Glutamatergic neuron (in vitro differentiated cells): Measurements from ENCODE around the gene PARS2. TPM values are rescaled to one million over a fixed set of nuclear protein-coding genes. Genes with fewer than 3 reads are reported as not detected.

Experiments used
- DNase-seq: peaks from one replicate; pipeline ENCODE4 v3.0.0; 2022
- H3K27ac Mint-ChIP-seq: one replicate; pipeline ENCODE4 v1.8.0; 2020; ENCODE audit warnings: mild to moderate bottlenecking, mixed read lengths, inconsistent platforms; ENCODE audit not compliant: unreplicated experiment
- H3K27me3 Mint-ChIP-seq: one replicate; pipeline ENCODE4 v1.8.0; 2020; ENCODE audit warnings: mild to moderate bottlenecking, moderate library complexity, mixed read lengths, inconsistent platforms; ENCODE audit not compliant: unreplicated experiment
- H3K36me3 Mint-ChIP-seq: one replicate; pipeline ENCODE4 v1.8.0; 2020; ENCODE audit warnings: mild to moderate bottlenecking, mixed read lengths, inconsistent platforms; ENCODE audit not compliant: unreplicated experiment
- H3K4me1 Mint-ChIP-seq: one replicate; pipeline ENCODE4 v1.8.0; 2020; ENCODE audit warnings: mild to moderate bottlenecking, low read depth, mixed read lengths, inconsistent platforms; ENCODE audit not compliant: unreplicated experiment
- H3K4me3 Mint-ChIP-seq: one replicate; pipeline ENCODE4 v1.8.0; 2020; ENCODE audit warnings: mild to moderate bottlenecking, mixed read lengths, inconsistent platforms; ENCODE audit not compliant: unreplicated experiment
- H3K9me3 Mint-ChIP-seq: one replicate; pipeline ENCODE4 v1.8.0; 2020; ENCODE audit warnings: mild to moderate bottlenecking, moderate library complexity, mixed read lengths, inconsistent platforms; ENCODE audit not compliant: unreplicated experiment
- total RNA-seq: library from RNA; stranded (reverse); fragmentation: NEBNext Ultra II Directional; extraction: Animal tissue kit (Norgen Biotek cat#: 25700); gene quantifications from one replicate; pipeline ENCODE4 v1.2.1, GENCODE V29; 2021; ENCODE audit not compliant: unreplicated experiment
- TF ChIP-seq, protein P1 (sequence below): fragments of 200-600 bp; sonication (generic); IDR thresholded peaks from one replicate; pipeline ENCODE4 v1.5.0; 2021; ENCODE audit not compliant: partially characterized antibody, unreplicated experiment

The PARS2 gene
- total RNA-seq, 1 donor from 2014 or later: 4.2 TPM

DNA sequence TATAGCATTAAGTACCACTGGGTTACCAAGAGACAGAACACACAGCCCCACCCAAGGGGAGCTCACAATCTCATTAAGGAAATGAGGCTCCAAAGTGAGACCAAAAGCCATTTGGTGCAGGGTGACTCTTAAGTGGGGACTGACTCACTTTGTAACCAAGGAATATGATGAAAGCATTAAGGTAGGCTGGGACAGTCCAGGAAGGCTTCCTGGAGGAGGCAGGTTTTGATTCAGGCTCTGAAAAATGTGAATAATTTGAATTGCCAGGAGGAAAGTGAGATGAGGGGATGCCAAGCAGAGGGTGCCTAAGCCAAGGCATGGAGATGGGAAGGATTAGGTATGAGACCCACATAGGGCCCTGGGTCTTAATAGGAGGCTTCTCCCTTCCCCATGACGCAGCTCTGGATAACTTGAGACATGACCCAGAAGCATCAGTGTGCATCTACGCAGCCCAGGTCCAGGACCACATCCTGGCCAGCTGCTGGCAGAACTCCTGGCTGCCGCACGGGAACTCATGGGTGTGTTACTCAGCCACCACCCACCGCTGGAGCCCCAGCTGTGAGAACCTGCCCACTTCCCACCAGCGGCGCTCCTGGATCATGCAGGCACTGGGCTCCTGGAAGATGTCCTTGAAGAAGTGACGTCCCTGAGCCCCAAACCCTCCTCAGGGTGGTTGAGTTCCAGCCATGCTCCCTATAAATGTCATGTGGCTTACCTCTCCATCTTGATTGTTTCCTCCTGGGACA is 54.6 kb downstream of the PARS2 start:
- TF ChIP-seq, protein P1, sequence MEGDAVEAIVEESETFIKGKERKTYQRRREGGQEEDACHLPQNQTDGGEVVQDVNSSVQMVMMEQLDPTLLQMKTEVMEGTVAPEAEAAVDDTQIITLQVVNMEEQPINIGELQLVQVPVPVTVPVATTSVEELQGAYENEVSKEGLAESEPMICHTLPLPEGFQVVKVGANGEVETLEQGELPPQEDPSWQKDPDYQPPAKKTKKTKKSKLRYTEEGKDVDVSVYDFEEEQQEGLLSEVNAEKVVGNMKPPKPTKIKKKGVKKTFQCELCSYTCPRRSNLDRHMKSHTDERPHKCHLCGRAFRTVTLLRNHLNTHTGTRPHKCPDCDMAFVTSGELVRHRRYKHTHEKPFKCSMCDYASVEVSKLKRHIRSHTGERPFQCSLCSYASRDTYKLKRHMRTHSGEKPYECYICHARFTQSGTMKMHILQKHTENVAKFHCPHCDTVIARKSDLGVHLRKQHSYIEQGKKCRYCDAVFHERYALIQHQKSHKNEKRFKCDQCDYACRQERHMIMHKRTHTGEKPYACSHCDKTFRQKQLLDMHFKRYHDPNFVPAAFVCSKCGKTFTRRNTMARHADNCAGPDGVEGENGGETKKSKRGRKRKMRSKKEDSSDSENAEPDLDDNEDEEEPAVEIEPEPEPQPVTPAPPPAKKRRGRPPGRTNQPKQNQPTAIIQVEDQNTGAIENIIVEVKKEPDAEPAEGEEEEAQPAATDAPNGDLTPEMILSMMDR: no peak
- Mint-ChIP-seq H3K9me3 (no peaks in the 10 kb centered on the region), H3K27me3 (peaks cover 12% of the 10 kb centered on the region)

DNA sequence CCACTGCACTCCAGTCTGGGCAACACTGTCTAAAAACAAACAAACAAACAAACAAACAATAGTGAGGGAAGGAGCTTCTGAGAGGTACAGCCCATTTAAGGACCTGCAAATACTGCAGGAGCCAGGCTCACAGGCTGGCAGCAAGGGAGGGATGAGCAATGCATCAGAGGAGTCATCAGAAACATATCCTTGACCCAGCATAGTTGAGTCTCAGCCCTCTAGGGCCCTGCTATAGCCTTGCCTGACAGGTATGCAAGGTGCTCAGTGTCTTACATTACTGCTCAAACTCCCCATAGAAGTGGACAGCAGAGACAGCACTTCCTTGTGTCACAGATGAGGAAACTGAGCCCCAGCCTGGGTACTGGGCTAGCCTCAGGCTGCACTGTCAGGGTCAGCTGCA is 55.9 kb downstream of the PARS2 start:
- peaks cover 9% of the 10 kb centered on the region for H3K4me1 Mint-ChIP-seq
- H3K36me3 Mint-ChIP-seq: no peaks in the 10 kb centered on the region
- peaks cover 2% of the 10 kb centered on the region for H3K9me3 Mint-ChIP-seq
- H3K27me3 Mint-ChIP-seq: peaks cover 8% of the 10 kb centered on the region
- no peak overlapping the region for H3K27ac Mint-ChIP-seq
- no peak for DNase-seq
- TF ChIP-seq, protein P1: no peak
- peak overlapping the region; percentile 38 for H3K4me3 Mint-ChIP-seq

More for the DNA sequence above, 54.6 kb downstream of the PARS2 start:
- H3K4me3 Mint-ChIP-seq: no peak overlapping the region
- no peak overlapping the region for H3K27ac Mint-ChIP-seq
- DNase-seq: no peak
- H3K36me3 Mint-ChIP-seq: no peaks in the 10 kb centered on the region
- peaks cover 7% of the 10 kb centered on the region for H3K4me1 Mint-ChIP-seq

Other genes starting within 250 kb of the PARS2 start
- gene ACOT11, start 216.3 kb downstream of the PARS2 start, total RNA-seq: 0.32 TPM
- gene FAM151A, start 141.0 kb downstream of the PARS2 start, total RNA-seq: not detected
- gene MROH7, start 122.7 kb downstream of the PARS2 start, total RNA-seq: not detected
- 14.3 TPM for gene TTC4, start 48.7 kb downstream of the PARS2 start, total RNA-seq
- not detected for gene TTC22, start 36.8 kb upstream of the PARS2 start, total RNA-seq
- gene DHCR24, start 122.7 kb upstream of the PARS2 start, total RNA-seq: 284 TPM
- not detected for gene TMEM61, start 216.1 kb upstream of the PARS2 start, total RNA-seq
- gene BSND, start 234.4 kb upstream of the PARS2 start, total RNA-seq: not detected